ENCODE measurements around the gene CARD9.
"Not testable (repeated sequence)": the region's sequence is repeated elsewhere in the genome, so short reads cannot be mapped to it uniquely, and the experiment has no call there.

CARD9 gene

GRCh38 chr9:136362450-136362784, 11.1 kb downstream of the CARD9 start:
- DNase-seq: no peak

DNA sequence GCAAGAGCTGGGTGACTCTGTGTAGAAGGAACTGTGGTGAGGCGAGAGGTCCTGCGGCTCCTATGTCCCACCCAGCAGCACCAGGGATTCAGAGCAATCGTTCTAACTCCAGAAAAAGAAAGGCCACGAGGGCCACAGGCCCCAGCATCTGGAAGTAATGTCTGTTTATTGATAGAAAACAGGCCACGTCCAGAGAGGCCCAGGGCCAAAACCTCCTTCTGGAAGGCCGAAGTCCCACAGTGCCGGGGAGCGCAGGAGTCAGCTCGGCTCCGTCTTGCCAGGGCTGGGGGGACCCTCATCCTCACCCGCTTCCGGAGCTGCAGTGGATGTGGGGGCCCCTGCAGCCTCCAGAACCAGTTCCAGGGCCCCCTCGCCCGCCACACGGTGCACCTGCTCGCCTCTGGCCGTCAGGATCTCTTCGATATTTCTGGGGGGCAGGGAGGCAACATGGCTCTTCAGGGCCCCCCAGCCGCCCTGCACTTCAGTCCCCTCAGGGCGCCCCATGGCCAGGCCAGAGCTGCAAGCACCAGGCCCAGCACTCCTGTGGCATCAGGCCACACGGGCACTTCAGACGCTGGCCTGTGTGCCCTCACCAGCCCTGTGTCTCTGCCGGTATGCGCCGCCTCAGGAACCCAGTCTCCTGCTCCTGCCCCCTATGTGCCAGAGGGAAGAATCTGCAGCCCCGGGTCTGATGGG, 11.6 kb downstream of the CARD9 start:
- DNase-seq: no peak

DNA sequence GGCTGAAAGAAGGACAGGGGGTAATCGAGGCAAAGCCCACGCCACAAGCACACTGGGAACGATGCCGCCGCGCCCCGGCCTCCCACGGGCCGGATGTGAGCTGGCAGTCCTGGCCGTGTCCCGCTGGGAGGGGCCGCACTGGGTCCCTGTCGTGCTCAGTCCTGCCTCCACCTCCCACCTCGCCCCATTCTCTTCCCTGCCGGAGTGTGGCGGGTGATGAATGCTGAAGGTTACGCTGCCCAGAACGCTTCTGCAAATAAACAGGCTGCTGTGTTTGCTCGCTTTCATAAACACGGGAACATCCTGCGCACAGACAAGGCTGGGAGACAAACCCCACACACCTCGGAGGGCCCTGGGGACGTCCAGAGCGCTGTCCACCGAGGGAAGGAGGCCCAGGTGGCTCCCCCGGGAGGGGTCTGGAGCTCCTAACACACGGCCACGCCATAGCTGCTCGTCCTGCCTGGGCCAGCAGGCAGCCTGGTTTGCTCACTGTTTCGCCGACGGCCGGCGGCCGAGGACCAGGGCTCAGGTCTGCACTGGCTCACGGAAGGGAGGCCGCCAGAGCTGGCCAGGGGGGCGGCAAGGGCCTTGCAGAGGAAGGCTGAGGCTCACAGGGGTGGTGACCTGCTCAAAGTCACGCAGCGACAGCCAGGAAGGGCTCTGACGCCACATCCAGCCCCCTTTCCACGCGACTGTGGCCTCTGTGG, 12.3 kb downstream of the CARD9 start:
- no peak for DNase-seq

DNA sequence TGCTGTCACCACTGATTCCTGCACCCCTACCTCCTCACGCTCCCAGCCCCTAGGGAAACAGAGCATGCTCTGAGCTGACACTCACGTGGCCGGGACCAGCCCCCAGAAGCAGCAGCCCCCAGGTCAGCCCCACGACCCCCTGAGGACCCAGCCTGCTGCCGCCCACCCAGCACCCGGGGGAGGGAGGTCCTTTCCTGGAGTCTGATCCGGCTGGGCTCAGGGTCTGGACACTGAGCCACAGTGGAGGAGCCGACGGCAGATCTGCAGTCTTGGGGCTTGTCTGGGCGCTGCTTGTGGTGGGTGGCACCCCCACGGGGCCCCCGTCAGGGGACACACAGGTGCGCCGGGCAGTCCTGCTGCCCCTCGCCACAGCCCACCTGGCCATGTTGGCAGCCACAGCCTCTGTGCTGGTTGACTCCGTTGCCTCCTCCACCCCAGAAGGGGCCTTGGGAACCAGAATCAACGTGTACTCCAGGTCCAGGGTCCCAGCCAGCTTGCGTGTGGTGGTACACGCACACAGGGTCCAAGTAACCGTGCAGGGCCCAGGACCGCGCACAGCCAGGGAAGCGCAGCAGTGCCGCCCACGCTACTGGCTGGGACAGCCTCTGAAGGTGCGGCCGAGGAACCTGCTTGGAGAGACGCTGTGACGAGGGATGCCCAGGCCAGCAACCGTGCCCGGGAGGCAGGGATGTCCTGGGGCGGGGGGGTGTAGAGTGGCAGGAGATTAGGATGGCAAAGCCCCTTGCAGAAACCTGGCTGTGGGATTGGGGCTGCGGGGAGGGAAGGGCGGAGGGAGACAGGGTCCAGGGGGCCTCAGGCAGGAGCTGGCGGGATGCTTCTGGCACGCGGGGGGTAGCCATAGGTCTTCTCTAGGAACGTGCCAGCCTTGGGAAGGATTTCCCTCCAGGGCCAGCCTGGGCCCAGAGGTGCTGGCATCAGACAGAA, 13.4 kb downstream of the CARD9 start:
- DNase-seq: no peak

- DNase-seq: no peak
Observed at GRCh38 chr9:136358888-136359287, 14.6 kb downstream of the CARD9 start.

GRCh38 chr9:136358016-136358415, 15.5 kb downstream of the CARD9 start:
- DNase-seq: no peak

DNA sequence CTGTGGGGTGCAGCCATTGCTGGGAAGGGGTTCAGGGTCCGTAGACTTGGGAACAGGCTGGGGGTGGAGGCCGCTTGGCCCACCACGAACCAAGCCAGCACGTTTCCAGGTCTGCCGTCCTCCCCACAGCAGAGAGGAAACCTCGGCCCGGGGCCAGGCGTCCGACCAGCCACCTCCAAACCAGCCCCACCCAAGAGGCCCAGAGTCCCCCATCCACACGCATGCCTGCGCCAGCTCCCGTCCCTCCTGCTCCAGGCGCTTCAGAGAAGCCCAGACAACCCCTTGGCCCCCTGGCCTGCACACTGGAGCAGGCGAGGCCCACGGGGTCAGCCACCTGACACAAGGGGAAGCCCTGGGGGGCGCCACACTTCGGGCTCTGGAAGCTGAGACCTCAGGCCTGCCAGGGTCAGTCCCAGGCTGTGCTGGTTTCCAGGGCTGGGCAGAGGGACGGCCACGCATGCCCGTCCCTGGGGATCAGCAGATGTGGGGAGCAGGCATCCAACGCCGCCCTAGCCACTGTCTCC, 16.2 kb downstream of the CARD9 start:
- DNase-seq: no peak

DNA sequence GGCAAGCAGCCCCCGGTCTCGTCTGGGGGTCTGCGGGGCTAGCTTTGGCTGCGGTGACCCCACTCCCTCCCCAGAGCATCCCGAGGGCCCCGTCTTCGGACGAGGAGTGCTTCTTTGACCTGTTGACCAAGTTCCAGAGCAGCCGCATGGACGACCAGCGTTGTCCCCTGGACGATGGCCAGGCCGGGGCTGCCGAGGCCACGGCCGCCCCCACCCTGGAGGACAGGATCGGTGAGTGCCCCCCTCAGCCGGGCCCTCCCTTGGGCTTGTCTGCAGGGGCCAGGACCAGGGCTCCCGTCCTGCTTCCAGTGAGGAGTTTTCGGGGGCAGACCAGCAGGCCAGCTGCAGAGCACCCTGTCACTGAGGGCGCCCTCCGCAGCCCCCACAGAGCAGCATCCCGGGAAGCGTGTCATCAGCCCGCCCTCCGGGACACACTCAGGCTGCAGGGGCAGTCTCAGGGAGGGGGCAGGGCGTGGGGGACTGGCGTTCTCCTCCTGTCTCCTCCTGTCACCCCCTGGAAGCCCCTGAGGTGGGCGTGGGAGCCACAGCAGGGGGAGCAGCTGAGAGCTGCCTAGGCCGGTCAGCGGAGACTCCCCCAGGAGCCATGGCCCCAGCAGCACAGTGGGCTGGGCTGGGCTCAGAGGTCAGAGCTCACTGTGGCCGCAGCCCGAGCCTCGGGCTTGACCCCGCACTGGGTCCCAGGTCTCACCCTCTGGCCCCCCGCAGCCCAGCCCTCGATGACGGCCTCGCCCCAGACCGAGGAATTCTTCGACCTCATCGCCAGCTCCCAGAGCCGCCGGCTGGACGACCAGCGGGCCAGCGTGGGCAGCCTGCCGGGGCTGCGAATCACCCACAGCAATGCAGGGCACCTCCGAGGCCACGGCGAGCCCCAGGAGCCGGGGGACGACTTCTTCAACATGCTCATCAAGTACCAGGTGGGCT, 17.6 kb downstream of the CARD9 start:
- no peak for DNase-seq

DNA sequence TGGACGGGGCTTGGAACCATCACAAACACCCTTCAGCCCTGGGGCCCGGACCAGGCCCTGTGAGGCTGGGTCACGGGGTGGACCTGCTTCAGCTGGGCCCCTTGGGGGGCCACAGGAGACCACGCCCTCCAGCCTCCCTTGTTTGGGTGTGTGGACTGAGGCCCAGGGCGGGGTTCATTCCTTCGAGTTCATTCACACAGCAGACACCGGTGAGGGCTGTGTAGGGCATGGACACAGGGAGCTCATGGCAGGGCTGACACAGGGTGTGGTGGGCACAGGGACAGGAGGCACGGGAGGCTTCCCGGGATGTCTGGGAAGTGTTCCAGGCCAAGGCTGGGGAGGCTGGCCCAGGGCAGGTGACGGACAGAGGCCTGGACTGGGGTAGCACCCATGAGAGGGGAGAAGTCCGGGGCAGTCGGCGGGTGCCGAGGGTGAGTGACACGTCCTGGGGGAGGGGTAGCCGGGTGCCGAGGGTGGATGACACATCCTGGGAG, 18.8 kb downstream of the CARD9 start:
- DNase-seq: no peak

- DNase-seq: no peak
Observed at GRCh38 chr9:136353757-136354488, 19.5 kb downstream of the CARD9 start.

GRCh38 chr9:136353088-136353487, 20.4 kb downstream of the CARD9 start:
- DNase-seq: no peak

DNA sequence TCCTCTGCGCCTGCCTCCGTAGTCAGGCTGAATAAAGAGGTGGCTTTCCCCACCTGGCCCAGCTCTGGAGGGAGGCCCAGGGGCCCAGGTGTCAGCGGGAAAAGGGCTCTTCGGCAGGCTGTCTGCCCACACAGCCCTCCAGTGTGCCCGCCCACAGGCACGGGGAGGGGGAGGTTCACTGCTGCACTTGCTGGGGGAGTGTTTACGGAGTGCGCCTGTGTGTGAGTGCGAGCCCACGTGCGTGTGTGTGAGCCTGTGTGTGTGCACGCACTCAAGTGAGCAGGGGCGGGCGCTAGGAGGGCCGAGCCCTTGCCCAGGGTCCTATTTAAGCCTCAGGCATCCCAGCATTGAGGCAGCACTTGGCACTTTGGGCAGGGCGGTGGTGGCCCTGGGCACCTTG, 20.8 kb downstream of the CARD9 start:
- peak; percentile 16 for DNase-seq

DNA sequence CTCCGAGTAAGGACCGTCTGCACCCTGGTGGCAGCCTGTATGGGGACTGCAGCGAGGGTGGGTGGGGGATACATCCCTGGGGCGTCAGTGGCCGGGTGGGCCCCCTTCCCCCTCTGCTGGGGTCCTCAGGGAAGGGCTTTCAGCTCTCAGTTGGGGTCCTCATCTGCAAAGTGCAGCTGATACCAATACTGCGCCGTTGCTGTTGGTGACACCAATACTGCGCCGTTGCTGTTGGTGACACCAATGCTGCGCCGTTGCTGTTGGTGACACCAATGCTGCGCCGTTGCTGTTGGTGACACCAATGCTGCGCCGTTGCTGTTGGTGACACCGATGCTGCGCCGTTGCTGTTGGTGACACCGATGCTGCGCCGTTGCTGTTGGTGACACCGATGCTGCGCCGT, 21.6 kb downstream of the CARD9 start:
- DNase-seq: not testable (repeated sequence)

DNA sequence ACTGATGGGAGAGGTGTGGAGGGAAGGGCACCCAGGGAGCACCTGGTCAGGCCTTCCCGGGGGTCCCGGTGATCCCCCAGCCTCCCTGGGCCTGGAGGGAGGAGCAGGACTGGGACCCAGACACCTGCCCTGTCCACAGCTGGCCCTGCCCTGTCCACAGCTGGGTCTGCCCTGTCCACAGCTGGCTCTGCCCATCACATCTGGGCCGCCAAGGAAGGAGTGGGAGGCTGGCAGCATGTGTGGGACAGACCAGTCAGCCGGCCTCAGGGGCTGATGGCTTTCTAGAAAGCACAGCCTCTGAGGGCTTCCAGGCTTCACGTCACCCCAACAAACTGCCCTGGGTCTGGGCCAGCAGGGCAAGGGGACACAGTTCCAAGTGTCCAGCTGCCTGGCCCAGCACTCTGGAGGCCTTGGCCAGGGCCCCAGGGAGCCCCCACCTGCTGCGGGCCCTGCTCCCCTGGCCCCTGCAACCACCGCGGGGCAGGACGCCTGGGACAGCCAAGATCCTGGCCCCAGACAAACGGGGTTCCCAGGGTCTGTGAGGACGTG, 22.1 kb downstream of the CARD9 start:
- DNase-seq: no peak

DNA sequence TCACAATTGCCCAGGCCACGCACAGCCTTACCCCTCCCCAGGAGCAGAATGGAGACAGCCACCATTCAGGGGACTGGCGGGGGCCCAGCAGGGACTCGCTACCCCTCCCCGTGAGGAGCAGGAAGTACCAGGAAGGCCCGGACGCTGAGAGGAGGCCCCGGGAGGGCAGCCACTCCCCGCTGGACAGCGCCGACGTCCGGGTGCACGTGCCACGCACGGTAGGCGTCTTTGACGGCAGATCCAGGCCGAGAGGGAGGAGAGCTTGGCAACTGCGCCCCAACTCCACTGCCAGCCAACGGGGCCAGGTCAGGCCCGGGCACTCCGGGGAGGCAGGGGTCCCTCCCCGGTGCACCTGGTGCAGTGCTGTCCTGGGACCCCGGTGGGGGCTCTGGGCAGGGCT, 23.9 kb downstream of the CARD9 start:
- DNase-seq: no peak

DNA sequence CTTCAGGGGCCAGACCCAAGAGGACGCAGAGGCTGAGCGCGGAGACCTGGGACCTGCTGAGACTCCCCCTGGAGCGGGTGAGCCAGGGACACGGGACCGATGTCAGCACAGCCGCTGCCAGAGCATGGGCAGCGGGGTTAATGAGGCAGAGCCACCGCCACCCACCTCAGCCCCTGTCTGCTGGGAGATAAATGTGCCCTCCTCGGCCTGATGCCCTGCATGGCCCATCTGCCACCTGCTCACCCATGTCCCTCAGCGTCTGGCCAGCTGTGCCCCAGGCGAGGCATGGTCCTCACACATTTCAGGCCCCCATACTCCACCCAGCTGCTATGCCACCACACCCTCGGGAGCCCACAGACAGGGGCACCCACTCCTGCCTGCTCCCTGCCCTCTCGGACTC, 24.8 kb downstream of the CARD9 start:
- DNase-seq: no peak

DNA sequence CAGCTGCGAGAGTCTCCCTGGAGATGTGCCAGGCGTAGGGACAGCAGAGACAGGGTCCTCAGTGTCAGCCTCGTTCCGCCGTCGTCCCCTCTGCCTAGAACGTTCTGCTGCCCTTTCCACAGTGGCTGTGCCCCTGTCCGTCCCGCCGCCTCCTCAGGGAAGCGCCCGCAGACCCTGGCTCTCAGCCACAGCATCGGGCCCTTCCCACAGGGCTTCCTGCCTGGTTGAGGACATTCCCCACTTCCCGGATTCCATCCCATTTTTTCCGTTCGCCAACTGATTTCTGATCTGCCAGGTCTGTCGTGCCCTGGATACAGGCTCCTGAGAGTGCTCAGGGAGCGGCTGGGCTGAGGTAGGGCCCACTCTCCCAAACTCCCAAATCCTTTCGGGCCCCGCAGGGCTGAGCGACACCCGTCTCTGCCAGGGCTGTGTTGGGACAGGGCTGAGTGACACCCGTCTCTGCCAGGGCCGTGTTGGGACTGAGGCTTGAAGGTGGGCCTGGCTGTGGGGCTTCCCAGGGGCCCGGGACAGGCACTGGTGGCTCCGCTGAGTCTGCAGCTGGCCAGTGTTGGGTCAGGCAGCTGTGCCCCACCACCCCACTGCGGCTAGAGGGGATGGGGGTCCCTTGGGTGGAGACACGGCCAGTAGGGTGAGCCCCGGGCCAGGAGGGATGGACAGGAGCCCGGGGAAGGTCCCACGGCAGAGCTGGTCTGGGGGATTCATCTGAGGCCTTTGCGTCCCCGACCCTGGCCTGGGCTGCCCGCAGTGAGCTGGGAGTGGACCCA, 25.8 kb downstream of the CARD9 start:
- no peak for DNase-seq

GRCh38 chr9:136346927-136347465, 26.5 kb downstream of the CARD9 start:
- no peak for DNase-seq

DNA sequence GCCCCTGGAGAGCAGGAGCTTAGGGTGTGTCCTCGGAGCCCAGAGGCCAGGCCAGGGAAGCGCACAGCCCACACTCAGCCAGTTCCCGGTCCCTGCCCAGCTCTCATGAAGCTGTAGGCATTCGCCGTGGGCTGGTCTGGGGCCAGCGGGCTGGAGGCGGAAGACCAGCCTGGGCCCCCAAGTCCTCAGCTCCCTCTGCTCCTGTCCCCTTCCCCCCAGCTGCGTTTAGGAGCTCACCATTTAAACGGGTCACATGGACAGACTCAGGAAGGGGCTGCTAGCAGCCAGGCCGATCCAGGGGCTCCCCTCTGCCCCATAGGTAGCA, 27.4 kb downstream of the CARD9 start:
- DNase-seq: no peak
